Breast epithelium (tissue), 4 donors: ENCODE data around the gene PARD6A. TPM values are rescaled to one million over a fixed set of nuclear protein-coding genes. Genes with fewer than 3 reads are reported as not detected.

Source experiments
- DNase-seq, 2 donors: peaks; one replicate each; pipeline ENCODE4 v3.0.0-alpha.2; 2019; ENCODE audit warnings: low spot score in 2 of 2
- H3K27ac ChIP-seq, 2 donors: fragments of 200-600 bp; sonication (generic) in 1 of 2; one replicate each; pipeline ENCODE4 v1.5.1; 2016 to 2019; ENCODE audit warnings: mild to moderate bottlenecking in 1 of 2
- H3K27me3 ChIP-seq, 2 donors: fragments of 200-600 bp; sonication (generic) in 1 of 2; one replicate each; pipeline versions ENCODE4 v1.5.1 to v1.6.0; 2017 to 2019; ENCODE audit warnings: control low read depth in 1 of 2, mild to moderate bottlenecking in 1 of 2
- H3K36me3 ChIP-seq: fragments of 200-600 bp; one replicate; pipeline ENCODE4 v1.5.1; 2019
- H3K4me1 ChIP-seq, 2 donors: fragments of 200-600 bp; sonication (generic); one replicate each; pipeline ENCODE4 v1.5.1; 2016 to 2019; ENCODE audit warnings: control low read depth in 1 of 2
- H3K4me3 ChIP-seq, 3 donors: fragments of 200-600 bp; sonication (generic); 1 replicate in 2 of 3; 2 replicates in 1 of 3; pipeline ENCODE4 v1.5.1; 2016 to 2019; ENCODE audit warnings: mild to moderate bottlenecking in 3 of 3, moderate library complexity in 2 of 3
- H3K9me3 ChIP-seq, 2 donors: fragments of 200-600 bp; sonication (generic) in 1 of 2; one replicate each; pipeline ENCODE4 v1.5.1; 2016 to 2019; ENCODE audit warnings: control low read depth in 1 of 2
- POLR2A ChIP-seq: fragments of 450-650 bp; IDR thresholded peaks from one replicate; pipeline ENCODE4 v1.6.1; 2016; ENCODE audit warnings: antibody characterized with exemption, mild to moderate bottlenecking, moderate library complexity
- POLR2AphosphoS5 ChIP-seq, 3 donors: sonication (generic); formaldehyde crosslinking; IDR thresholded peaks; one replicate each; pipeline ENCODE4 v1.6.1; 2017; ENCODE audit warnings: antibody characterized with exemption in 3 of 3
- intact Hi-C: fragments of 100-400 bp; cut with DNase I; formaldehyde crosslinking; loops from one replicate; pipeline ENCODE4 v1.15.1; 2023; ENCODE audit warnings: low total_unique reads
- total RNA-seq, 3 donors: library from RNA; depleted of rRNA; stranded (reverse); fragments of >200 nt; gene quantifications; one replicate each; pipeline ENCODE4 v1.1.0, GENCODE V29; 2016
- TF ChIP-seq, protein P1 (sequence below), 3 donors: fragments of 450-650 bp; IDR thresholded peaks; one replicate each; pipeline ENCODE4 v1.5.1; 2016 to 2017; ENCODE audit warnings: antibody characterized with exemption in 3 of 3, mild to moderate bottlenecking in 3 of 3, moderate library complexity in 3 of 3

Gene PARD6A
- 1 to 10 TPM; 6.4 to 8.5 (median 7.2) TPM for total RNA-seq

GRCh38 chr16:67660564-67661028 is at the start of gene PARD6A:
Gene PARD6A (plus strand): TSS chr16:67660960. CDS start chr16:67661039, 79 bp downstream.
- TF ChIP-seq, protein P1, sequence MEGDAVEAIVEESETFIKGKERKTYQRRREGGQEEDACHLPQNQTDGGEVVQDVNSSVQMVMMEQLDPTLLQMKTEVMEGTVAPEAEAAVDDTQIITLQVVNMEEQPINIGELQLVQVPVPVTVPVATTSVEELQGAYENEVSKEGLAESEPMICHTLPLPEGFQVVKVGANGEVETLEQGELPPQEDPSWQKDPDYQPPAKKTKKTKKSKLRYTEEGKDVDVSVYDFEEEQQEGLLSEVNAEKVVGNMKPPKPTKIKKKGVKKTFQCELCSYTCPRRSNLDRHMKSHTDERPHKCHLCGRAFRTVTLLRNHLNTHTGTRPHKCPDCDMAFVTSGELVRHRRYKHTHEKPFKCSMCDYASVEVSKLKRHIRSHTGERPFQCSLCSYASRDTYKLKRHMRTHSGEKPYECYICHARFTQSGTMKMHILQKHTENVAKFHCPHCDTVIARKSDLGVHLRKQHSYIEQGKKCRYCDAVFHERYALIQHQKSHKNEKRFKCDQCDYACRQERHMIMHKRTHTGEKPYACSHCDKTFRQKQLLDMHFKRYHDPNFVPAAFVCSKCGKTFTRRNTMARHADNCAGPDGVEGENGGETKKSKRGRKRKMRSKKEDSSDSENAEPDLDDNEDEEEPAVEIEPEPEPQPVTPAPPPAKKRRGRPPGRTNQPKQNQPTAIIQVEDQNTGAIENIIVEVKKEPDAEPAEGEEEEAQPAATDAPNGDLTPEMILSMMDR (IDR thresholded peaks at IDR 0.05) = peak in 1 of 3 donors; percentile 5
- TF ChIP-seq POLR2A (peak; percentile 1), POLR2AphosphoS5 (IDR thresholded peaks at IDR 0.05) (peak in 2 of 3 donors; percentile 42 to 45)
- intact Hi-C loops = loop anchor here (10.0 kb wide), 1 partner anchor 144 kb away; the partner anchor contains the start of genes RANBP10 and TSNAXIP1
- H3K27ac ChIP-seq = peak within 1 kb of the TSS; percentile 95 to 96
- no peaks in the 10 kb centered on the region for H3K36me3 ChIP-seq
- H3K4me3 ChIP-seq = peak within 1 kb of the TSS; percentile 84 to 97 (median 87)
- no peaks in the 10 kb centered on the region for H3K27me3 ChIP-seq
- H3K4me1 ChIP-seq = peaks cover 6 to 13% of the 10 kb centered on the region in 2 donors
- H3K9me3 ChIP-seq = no peaks in the 10 kb centered on the region
- peak; percentile 84 to 90 for DNase-seq

GRCh38 chr16:67613808-67614207 is 47.0 kb upstream of the PARD6A start:
- no peak for TF ChIP-seq POLR2A
- TF ChIP-seq, protein P1 (IDR thresholded peaks at IDR 0.05) = no peak
- no peak for TF ChIP-seq POLR2AphosphoS5 (IDR thresholded peaks at IDR 0.05)
- intact Hi-C loops = no loop called here
- no peaks in the 10 kb centered on the region for H3K4me1 ChIP-seq
- no peak overlapping the region for H3K4me3 ChIP-seq
- peaks cover 5% of the 10 kb centered on the region for H3K36me3 ChIP-seq
- no peaks in the 10 kb centered on the region for H3K9me3 ChIP-seq
- no peak overlapping the region for H3K27ac ChIP-seq
- H3K27me3 ChIP-seq = no peaks in the 10 kb centered on the region
- no peak for DNase-seq

- no peak for DNase-seq
- TF ChIP-seq POLR2AphosphoS5 (IDR thresholded peaks at IDR 0.05) (no peak), POLR2A (no peak)
- TF ChIP-seq, protein P1 (IDR thresholded peaks at IDR 0.05) = no peak
- intact Hi-C loops = no loop called here
- H3K9me3 ChIP-seq = no peaks in the 10 kb centered on the region
- H3K36me3 ChIP-seq = peaks cover 8% of the 10 kb centered on the region
- no peaks in the 10 kb centered on the region for H3K27me3 ChIP-seq
- no peak overlapping the region for H3K4me3 ChIP-seq
- no peak overlapping the region for H3K27ac ChIP-seq
- peaks cover 0 to 3% of the 10 kb centered on the region in 2 donors for H3K4me1 ChIP-seq
These were observed 32.5 kb upstream of the PARD6A start for GRCh38 chr16:67628216-67628615.

GRCh38 chr16:67632415-67633172 is 28.2 kb upstream of the PARD6A start:
- no peaks in the 10 kb centered on the region for H3K9me3 ChIP-seq
- intact Hi-C loops = no loop called here
- no peak overlapping the region for H3K27ac ChIP-seq
- H3K4me3 ChIP-seq = no peak overlapping the region
- H3K4me1 ChIP-seq = peaks cover 0 to 3% of the 10 kb centered on the region in 2 donors
- DNase-seq = no peak
- no peak for TF ChIP-seq POLR2AphosphoS5 (IDR thresholded peaks at IDR 0.05)
- TF ChIP-seq POLR2A = no peak
- TF ChIP-seq, protein P1 (IDR thresholded peaks at IDR 0.05) = no peak
- H3K27me3 ChIP-seq = no peaks in the 10 kb centered on the region
- peaks cover 3% of the 10 kb centered on the region for H3K36me3 ChIP-seq

- intact Hi-C loops = no loop called here
- no peak overlapping the region for H3K4me3 ChIP-seq
- no peak for DNase-seq
- peaks cover 0 to 3% of the 10 kb centered on the region in 2 donors for H3K4me1 ChIP-seq
- TF ChIP-seq POLR2AphosphoS5 (IDR thresholded peaks at IDR 0.05) (no peak), POLR2A (no peak)
- TF ChIP-seq, protein P1 (IDR thresholded peaks at IDR 0.05) = no peak
- H3K36me3 ChIP-seq = peaks cover 4% of the 10 kb centered on the region
- H3K27me3 ChIP-seq = no peaks in the 10 kb centered on the region
- no peak overlapping the region for H3K27ac ChIP-seq
- no peaks in the 10 kb centered on the region for H3K9me3 ChIP-seq
These were observed 24.0 kb upstream of the PARD6A start for GRCh38 chr16:67636713-67637112.
